GM18498 (cell line): ENCODE results near the gene ESRP2.

Source experiments
- ATAC-seq: cut with Tn5 transposase; IDR thresholded peaks from one replicate; pipeline ENCODE4 v1.9.1; 2021; ENCODE audit warnings: mild to moderate bottlenecking, moderate library complexity; ENCODE audit not compliant: unreplicated experiment

Gene ESRP2

DNA sequence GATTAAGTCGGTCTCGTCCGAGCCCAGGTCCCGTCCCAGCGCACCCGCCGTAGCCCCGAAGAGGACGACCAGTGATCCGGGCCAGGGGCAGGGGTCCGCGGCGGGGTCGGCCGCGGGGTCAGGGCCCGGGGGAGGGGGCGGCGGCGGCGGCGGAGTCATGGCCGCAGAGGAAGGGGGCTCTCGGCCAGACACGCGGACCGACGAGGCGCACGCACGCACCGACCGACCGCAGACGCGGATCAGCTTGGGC, at the start of gene ESRP2:
TSS of gene ESRP2 (minus strand) at position 241 of the 250 bp plus-strand sequence. CDS start at position 159, 82 bp downstream.
- ATAC-seq = no peak

DNA sequence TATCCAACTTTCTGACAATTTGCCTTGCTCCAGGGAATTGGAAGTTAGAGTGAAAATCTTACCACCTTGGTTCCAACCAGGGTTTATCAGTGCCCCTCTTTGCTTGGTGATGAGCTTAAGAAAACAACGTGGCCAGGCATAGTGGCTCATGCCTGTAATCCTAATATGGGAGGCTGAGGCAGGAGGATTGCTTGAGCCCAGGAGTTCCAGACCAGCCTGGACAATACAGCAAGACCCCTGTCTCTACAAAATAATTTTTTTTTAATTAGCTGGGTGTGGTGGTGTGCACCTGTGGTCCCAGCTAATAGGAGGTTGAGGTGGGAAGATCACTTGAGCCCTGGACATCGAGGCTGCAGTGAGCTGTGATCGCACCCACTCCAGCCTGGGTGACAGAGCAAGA, 49.8 kb upstream of the ESRP2 start:
- no peak for ATAC-seq

DNA sequence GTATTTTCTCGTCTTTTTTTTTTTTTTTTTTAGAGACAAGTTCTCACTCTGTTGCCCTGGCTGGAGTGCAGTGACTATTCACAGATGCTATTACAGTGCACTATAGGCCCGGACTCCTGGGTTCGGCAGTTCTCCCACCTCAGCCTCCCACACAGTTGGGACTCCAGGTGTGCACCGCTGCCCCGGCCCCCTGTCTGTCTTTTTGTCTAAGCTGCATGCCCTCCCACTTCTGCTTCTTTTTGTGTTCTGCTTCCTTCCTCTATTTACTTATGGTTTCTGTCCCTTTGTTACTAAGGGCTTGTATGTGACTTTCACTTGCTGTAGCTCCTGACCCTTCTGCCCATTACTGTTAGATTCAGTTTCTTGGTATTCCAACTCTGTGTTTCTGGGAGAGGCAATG, 48.9 kb upstream of the ESRP2 start:
- ATAC-seq = peak; percentile 59

DNA sequence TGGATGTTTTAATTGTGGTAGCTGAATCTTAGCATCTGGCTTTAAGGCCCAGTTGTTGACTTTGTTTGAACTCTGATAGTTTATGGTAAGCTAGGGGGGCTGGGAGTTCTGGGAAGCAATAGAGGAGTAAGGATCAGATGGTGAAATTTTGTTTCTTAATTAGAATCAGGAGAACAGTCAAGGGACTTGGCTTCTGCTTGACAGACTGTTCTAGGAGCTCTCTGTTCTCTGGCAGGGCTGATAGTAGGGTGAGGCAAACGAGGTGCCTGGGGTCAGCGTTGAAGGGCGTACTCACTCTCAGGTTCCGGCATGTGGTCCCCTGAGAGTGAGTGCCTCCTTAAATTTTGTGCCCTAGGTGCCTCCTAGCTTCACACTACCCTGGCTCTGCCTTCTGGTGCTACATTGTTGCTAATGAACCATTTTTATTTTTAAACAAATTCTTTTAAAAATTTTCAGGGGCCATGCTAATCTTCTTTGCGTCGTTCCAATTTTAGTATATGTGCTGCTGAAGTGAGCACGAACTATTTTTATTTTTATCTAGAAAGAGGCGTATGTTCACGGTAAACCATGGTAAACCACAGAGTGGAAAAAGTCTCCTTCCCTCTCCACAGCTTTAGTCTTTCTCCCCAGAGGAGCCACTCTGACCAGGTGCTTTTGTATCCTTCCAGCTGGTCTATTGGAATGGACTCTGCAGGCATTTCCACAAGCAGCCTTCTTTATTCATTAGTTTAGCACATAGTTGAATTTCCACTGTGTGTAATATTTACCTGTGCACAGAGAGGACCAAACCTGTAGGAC, 48.1 kb upstream of the ESRP2 start:
- peak; percentile 54 for ATAC-seq

- ATAC-seq = no peak
Observed at GRCh38 chr16:68283346-68283745, 47.4 kb upstream of the ESRP2 start.

DNA sequence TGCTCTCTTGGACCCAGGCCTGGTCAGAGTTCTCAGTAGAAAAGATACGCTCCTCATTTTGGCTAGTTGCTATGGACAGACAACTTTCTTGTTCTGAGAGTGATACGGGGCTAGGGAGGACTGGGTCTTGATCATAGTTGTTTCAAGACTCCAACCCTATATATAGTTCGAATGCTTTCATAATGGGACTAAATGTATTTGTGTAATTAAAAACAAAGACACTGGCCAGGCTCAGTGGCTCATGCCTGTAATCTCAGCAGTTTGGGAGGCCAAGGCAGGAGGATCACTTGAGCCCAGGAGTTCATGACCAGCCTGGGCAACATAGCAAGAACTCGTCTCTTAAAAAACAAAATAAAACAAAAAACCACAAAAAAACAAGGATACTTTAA, 46.1 kb upstream of the ESRP2 start:
- ATAC-seq = no peak

- ATAC-seq = no peak
Observed at GRCh38 chr16:68281368-68282063, 45.6 kb upstream of the ESRP2 start.

GRCh38 chr16:68279726-68280558, 44.0 kb upstream of the ESRP2 start:
- no peak for ATAC-seq

GRCh38 chr16:68276223-68276622, 40.3 kb upstream of the ESRP2 start:
- no peak for ATAC-seq

- peak; percentile 73 for ATAC-seq
Observed at GRCh38 chr16:68275611-68276191, 39.8 kb upstream of the ESRP2 start.

DNA sequence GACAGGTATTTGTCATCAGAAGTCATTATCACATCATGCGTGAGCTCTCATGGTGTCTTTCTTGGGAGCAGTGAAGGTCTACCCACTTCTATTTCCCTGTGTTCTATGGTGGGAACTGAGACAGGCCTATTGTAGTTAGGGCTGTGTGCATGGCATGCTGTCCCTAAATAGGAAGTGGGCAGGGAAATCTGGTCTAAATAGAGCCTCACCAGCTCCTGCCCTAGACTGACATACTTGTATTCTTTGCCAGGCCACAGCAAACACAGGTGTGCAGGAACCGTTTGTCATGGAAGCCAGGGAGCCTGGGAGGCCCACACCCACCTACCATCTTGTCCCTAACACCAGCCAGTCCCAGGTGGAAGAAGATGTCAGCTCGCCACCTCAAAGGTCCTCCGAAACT, 38.5 kb upstream of the ESRP2 start:
- ATAC-seq = no peak

- ATAC-seq = no peak
Observed at GRCh38 chr16:68273896-68274295, 38.0 kb upstream of the ESRP2 start.

DNA sequence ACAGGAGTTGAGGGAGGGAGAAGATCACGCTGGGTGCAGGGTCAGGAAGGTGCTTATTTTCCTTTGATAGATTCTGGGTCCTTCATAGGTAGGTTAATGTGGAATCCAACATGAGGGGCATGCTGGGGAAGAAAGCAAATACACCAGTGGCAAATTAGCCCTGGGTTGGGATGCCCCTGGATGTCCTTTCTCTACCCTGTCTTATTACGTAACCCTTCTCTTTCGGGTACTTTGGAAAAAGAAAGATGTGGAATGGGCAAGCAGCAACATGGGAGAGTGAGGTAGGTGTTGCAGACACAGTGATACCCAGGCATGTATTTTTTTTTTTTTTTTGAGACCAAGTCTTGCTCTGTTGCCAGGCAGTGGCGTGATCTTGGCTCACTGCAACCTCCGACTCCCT, 37.5 kb upstream of the ESRP2 start:
- no peak for ATAC-seq

DNA sequence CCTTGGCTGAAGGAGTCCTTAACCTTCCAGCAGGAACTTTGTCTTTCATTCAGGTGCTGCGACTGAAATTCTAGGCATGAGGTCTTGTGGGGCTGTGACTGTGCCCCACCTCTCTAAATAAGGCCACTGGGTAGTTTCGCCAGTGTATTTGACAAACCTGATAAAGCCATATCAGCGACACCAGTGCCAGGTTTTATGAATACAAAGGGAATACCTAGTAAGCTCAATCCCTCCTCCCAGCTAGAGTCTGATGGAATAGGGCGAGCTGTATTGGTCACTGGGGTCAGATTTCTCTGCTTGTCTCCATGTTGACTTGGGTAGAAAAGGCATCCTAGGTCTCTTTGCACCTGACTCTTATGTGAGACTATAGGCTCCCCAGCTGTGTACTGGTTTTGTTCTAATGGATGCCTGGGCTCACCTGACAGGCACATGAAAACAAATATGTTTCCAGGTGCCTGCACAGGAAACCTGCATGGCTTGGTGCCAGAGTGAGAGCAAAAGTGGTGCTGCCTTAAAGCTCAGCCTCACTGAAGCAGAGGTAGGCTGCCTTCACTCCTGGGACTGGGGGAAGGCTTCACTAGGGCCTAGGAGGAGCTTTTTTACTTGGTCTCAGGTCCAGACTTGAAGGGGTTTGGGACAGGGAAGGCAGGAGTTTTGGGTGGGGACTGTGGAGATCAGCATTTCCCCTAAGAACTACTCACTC, 36.7 kb upstream of the ESRP2 start:
- no peak for ATAC-seq

DNA sequence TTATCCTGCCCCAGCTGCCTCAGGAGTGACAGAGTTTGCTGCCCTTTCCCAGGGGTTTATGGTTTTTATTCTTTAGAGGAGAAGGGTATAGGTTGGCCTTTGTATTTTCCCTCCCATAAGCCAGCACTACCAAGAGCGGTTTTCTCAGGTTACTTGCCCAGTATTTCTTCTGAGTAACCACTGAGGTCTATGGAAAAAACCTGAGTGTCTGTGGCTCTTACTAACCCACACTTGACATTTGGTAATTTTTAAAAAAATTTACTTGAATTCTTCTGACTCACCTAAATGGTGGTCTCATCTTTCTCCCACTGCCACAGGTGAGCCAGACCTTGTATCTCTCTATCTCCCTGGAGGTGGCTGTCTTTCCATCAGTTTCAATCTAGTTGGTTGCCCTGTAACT, 34.4 kb upstream of the ESRP2 start:
- no peak for ATAC-seq

DNA sequence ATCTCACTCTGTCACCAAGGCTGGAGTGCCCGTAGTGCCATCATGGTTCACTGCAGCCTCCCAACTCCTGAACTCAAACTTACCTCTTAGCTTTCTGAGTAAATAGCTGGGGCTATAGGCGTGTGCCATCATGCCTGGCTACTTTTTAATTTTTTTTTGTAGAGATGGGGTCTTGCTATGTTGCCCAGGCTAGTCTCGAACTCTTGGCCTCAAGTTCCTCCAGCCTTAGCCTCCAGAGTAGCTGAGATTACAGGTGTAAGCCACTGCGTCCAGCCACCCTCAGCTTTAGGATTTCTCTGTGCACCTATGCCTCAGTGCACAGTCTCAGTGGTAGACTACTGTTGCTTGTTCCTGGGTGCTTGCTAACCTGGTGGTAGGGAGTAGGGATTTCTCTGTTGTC, 33.9 kb upstream of the ESRP2 start:
- no peak for ATAC-seq

DNA sequence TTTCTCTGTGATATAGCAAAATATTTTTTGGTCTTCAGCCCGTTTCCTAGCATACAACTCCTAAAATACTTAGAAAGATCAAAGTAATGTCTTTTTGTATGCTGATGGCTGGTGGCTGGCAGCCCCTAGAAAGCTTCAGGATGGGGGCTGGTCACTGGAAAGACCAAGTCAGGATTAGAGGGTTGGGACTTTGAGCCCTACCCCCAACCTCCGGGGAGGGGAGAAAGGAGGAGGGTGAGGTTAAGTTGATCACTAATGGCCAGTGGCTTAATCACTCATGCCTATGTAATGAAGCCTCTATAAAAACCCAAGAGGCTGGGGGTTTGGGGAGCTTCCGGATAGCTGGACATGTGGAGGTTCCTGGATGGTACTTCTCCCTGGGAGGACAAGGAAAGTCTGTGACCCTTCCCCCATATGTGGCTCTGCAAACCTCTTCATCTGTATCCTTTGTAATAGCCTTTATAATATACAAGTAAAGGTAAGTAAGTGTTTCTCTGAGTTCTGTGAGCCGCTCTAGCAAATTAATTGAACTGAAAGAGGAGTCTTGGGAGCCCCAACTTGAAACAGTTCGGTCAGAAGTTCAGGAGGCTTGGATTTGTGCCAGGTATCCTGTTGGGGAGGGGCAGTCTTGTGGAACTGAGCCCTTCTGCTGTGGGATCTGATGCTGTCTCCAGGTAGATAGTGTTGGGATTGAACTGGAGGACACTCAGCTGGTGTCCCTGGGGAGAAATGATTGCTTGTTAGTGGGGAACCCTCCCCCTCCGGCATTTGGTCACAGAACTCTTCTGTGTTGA, 31.9 kb upstream of the ESRP2 start:
- no peak for ATAC-seq

- peak; percentile 14 for ATAC-seq
Observed at GRCh38 chr16:68265078-68265920, 29.4 kb upstream of the ESRP2 start.
